Esophagus muscularis mucosa (tissue), 4 donors: ENCODE data around the gene RSAD1. TPM values are rescaled to one million over a fixed set of nuclear protein-coding genes. Genes with fewer than 3 reads are reported as not detected.

Source experiments
- DNase-seq: peaks from one replicate; pipeline ENCODE4 v3.0.0-alpha.2; 2017; ENCODE audit errors: extremely low spot score
- H3K27ac ChIP-seq, 4 donors: fragments of 200-600 bp; sonication (generic); replicated peaks in 1 of 4; 1 replicate in 3 of 4; 2 replicates in 1 of 4; pipeline ENCODE4 v1.5.1; 2016 to 2019; ENCODE audit warnings: mild to moderate bottlenecking in 1 of 4
- H3K27me3 ChIP-seq, 4 donors: fragments of 200-600 bp; sonication (generic); one replicate each; pipeline versions ENCODE4 v1.5.1 to v1.6.0; 2016 to 2019
- H3K36me3 ChIP-seq, 4 donors: fragments of 200-600 bp; sonication (generic); one replicate each; pipeline ENCODE4 v1.5.1; 2016 to 2019
- H3K4me1 ChIP-seq, 4 donors: fragments of 200-600 bp; sonication (generic); one replicate each; pipeline ENCODE4 v1.5.1; 2016 to 2019
- H3K4me3 ChIP-seq, 4 donors: fragments of 200-600 bp; sonication (generic); 1 replicate in 2 of 4; 2 replicates in 2 of 4; pipeline ENCODE4 v1.5.1; 2016 to 2019; ENCODE audit warnings: mild to moderate bottlenecking in 4 of 4, moderate library complexity in 1 of 4
- H3K9me3 ChIP-seq, 4 donors: fragments of 200-600 bp; sonication (generic); 1 replicate in 3 of 4; 2 replicates in 1 of 4; pipeline ENCODE4 v1.5.1; 2016 to 2019
- EP300 ChIP-seq: sonication (generic); formaldehyde crosslinking; IDR thresholded peaks from one replicate; pipeline ENCODE4 v1.6.1; 2017; ENCODE audit warnings: antibody characterized with exemption
- POLR2A ChIP-seq: fragments of 450-650 bp; IDR thresholded peaks from one replicate; pipeline ENCODE4 v1.6.1; 2017; ENCODE audit warnings: antibody characterized with exemption, moderate library complexity, mild to moderate bottlenecking, low read depth
- POLR2AphosphoS5 ChIP-seq, 2 donors: sonication (generic); formaldehyde crosslinking; IDR thresholded peaks; one replicate each; pipeline ENCODE4 v1.6.1; 2017; ENCODE audit warnings: antibody characterized with exemption in 2 of 2
- WGBS: methylation state at CpG from one replicate; pipeline ENCODE4 v1.1.5; 2018; 5-methylcytosine and 5-hydroxymethylcytosine counted together
- intact Hi-C: fragments of 100-400 bp; cut with DNase I; formaldehyde crosslinking; loops from one replicate; pipeline ENCODE4 v1.15.1; 2023
- total RNA-seq, 4 donors: library from RNA; depleted of rRNA; stranded (reverse); fragments of >200 nt; gene quantifications; one replicate each; pipeline versions ENCODE4 v1.1.0 to v1.2.1, GENCODE V29; 2016
- TF ChIP-seq, protein P1 (sequence below), 3 experiments: fragments of 200-600 bp in 2 of 3; fragments of 450-650 bp in 1 of 3; sonication (generic) in 2 of 3; IDR thresholded peaks; one replicate each; pipeline ENCODE4 v1.5.1; 2017 to 2019; ENCODE audit warnings: antibody characterized with exemption in 3 of 3, mild to moderate bottlenecking in 2 of 3, moderate library complexity in 1 of 3

Gene RSAD1
- total RNA-seq, 4 donors from 2014 or later = 12.9 to 24.6 (median 16.1) TPM

DNA sequence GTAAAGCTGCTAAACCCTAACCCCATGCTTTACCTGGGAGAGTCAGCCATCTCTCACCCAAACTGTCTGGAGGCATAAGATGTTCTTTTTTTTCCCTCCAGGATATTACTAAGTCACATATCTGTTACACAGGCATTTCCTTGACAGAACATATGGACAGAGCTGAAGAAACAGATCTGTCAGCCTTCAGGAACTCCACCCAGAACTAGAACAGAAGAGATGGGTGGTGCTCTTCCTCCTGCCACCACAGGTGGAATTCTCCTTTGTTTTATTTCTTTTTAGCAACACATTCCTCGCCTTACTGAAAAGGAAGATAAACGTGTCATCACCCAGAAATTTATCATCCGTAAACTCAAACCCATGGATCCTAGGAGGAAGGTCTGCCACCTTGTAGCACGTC lies 38.4 kb downstream of the RSAD1 start:
- intact Hi-C loops = no loop called here
- DNase-seq = no peak
- peaks cover 11 to 18% (median 12%) of the 10 kb centered on the region in 4 donors for H3K4me1 ChIP-seq
- H3K27ac ChIP-seq = no peak overlapping the region
- no peaks in the 10 kb centered on the region for H3K9me3 ChIP-seq
- TF ChIP-seq EP300 = no peak
- WGBS = 88% methylated on average over 4 of the region's 4 CpGs
- H3K4me3 ChIP-seq = no peak overlapping the region
- H3K36me3 ChIP-seq = no peaks in the 10 kb centered on the region
- no peaks in the 10 kb centered on the region for H3K27me3 ChIP-seq

DNA sequence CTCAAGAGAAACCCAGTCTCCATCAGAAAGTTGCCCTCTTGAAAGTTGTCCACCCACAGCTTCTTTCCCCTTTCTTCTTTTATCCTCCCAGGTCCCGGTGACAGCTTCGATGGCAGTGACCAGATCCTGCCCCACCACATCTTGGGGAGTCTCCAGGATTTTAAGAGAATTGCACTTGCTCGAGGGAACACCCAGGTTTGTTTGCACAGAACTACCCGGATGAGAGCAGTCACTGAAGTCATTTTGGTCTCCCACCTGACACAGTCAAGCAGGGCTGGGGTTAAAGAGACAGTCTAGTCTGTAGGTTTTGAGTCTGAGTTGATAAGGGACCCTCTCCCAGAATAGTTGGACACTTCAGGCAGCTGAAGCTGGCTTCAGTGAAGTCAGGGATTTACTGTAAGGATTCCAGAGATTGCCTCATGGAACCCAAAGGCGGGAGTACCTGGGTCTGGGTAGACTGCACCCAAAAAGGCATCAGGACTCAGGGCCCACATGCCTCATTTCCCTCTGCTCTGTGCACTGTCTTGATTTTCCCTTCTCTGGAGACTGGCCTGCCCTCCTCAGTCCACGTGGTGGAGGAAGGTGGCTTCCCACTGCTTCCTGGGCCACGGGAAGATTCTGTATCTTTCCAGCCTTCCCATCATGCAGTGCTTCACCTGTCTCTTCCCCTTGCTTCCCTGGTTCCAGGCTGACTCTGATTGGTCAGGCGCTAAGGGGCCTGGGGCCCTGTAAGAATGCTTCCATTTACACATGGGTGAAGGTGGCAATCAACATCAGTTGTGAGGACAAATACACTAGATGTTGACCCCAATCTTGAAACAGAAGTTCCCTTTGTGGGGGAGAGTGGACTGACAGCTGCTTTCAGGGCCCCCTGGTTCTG lies 39.1 kb downstream of the RSAD1 start:
- peaks cover 11 to 18% (median 12%) of the 10 kb centered on the region in 4 donors for H3K4me1 ChIP-seq
- no peak overlapping the region for H3K4me3 ChIP-seq
- H3K36me3 ChIP-seq = no peaks in the 10 kb centered on the region
- TF ChIP-seq POLR2A (no peak), EP300 (no peak), POLR2AphosphoS5 (IDR thresholded peaks at IDR 0.05) (no peak)
- TF ChIP-seq, protein P1, sequence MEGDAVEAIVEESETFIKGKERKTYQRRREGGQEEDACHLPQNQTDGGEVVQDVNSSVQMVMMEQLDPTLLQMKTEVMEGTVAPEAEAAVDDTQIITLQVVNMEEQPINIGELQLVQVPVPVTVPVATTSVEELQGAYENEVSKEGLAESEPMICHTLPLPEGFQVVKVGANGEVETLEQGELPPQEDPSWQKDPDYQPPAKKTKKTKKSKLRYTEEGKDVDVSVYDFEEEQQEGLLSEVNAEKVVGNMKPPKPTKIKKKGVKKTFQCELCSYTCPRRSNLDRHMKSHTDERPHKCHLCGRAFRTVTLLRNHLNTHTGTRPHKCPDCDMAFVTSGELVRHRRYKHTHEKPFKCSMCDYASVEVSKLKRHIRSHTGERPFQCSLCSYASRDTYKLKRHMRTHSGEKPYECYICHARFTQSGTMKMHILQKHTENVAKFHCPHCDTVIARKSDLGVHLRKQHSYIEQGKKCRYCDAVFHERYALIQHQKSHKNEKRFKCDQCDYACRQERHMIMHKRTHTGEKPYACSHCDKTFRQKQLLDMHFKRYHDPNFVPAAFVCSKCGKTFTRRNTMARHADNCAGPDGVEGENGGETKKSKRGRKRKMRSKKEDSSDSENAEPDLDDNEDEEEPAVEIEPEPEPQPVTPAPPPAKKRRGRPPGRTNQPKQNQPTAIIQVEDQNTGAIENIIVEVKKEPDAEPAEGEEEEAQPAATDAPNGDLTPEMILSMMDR (IDR thresholded peaks at IDR 0.05) = no peak
- intact Hi-C loops = no loop called here
- no peaks in the 10 kb centered on the region for H3K27me3 ChIP-seq
- H3K9me3 ChIP-seq = no peaks in the 10 kb centered on the region
- no peak for DNase-seq
- H3K27ac ChIP-seq = no peak overlapping the region
- WGBS = 80% methylated on average over 8 of the region's 8 CpGs

DNA sequence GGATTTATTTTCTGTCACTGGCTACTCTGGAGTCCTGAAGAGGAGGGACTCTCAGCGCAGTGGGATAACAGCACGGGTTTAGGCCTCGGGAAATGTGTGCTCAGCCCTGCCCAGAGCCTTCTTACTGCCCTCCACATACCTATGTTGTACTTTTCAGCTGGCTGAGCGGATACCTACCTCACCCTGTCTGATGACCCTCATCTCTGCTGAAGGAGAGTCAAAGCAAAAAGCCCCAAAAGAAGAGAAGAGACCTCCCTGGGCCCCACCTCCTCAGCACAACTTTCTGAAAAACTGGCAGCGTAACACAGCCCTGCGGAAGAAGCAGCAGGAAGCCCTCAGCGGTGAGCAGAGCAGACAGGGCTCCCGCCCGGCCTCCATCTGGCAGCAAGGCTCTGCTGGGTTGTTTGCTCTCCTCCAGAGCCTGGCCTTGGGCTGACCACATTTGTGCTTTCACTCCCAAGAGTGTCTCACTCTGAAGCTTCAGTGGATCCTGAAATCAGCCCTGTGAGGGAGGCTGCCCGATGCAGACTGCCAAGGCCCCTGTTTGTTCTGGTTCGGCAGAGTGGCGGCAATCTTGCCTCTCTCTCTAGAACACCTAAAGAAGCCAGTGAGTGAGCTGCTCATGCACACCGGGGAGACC lies 39.8 kb downstream of the RSAD1 start:
- no peak for TF ChIP-seq POLR2AphosphoS5 (IDR thresholded peaks at IDR 0.05)
- TF ChIP-seq, protein P1 (IDR thresholded peaks at IDR 0.05) = no peak
- TF ChIP-seq POLR2A = no peak
- no peak for TF ChIP-seq EP300
- no peak overlapping the region for H3K4me3 ChIP-seq
- H3K27me3 ChIP-seq = no peaks in the 10 kb centered on the region
- no peaks in the 10 kb centered on the region for H3K36me3 ChIP-seq
- peak overlapping the region in 1 of 4 donors; percentile 7 for H3K27ac ChIP-seq
- WGBS = 79% methylated on average over 12 of the region's 13 CpGs
- no peak for DNase-seq
- H3K9me3 ChIP-seq = no peaks in the 10 kb centered on the region
- peaks cover 11 to 18% (median 12%) of the 10 kb centered on the region in 4 donors for H3K4me1 ChIP-seq
- intact Hi-C loops = no loop called here

DNA sequence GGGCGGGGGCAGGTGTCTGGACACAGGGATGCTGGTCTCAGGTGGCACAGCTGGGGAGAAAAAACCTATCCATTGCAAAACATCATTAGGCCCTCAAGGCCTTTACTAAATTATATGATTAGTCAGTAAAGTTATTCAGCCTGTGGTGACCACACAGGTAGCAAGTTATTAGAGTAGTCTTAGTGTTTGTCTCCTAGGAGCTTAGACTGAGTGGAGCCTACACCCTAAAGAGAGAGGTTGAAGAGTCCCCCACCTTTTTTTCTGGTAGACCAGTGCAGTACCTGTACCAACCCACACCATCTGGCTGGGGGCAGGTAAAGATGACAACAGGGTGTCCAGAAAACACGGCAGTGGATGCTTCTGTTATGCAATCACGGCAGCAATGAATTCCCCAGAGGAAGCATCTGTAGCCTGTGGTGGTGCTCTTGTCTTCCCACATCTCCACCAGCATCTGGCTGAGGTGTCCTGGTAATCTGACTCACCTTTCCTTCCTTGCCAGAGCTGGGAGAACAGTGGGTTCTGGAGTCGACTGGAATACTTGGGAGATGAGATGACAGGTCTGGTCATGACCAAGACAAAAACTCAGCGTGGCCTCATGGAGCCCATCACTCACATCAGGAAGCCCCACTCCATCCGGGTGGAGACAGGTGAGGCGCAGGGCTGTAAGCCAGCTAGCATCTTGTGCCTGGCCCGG lies 40.6 kb downstream of the RSAD1 start:
- H3K27me3 ChIP-seq = no peaks in the 10 kb centered on the region
- TF ChIP-seq EP300 (no peak), POLR2AphosphoS5 (IDR thresholded peaks at IDR 0.05) (no peak), POLR2A (no peak)
- TF ChIP-seq, protein P1 (IDR thresholded peaks at IDR 0.05) = no peak
- peaks cover 9 to 18% (median 11%) of the 10 kb centered on the region in 4 donors for H3K4me1 ChIP-seq
- WGBS = 89% methylated on average over 8 of the region's 8 CpGs
- no peak overlapping the region for H3K4me3 ChIP-seq
- no peaks in the 10 kb centered on the region for H3K36me3 ChIP-seq
- no peak overlapping the region for H3K27ac ChIP-seq
- no peak for DNase-seq
- intact Hi-C loops = no loop called here
- no peaks in the 10 kb centered on the region for H3K9me3 ChIP-seq

DNA sequence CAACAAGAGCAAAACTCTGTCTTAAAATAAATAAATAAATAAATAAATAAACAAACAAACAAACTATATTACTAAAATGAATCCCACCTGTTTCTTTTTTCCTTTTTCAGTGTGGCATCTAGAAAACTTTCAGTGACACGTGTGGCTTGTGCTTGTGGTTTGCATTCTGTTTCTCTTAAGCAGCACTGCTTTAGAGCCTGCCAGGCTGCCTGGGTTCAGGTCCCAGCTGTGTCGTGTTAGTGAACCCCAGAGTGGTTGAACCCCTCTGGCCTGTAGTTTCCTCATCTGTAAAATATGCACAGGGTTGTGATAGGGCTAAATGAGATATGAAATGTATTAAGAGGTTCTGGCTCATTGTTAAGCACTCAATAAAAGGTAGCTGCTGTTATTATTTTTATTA lies 41.8 kb downstream of the RSAD1 start:
- H3K4me3 ChIP-seq = no peak overlapping the region
- no peaks in the 10 kb centered on the region for H3K9me3 ChIP-seq
- H3K27ac ChIP-seq = no peak overlapping the region
- DNase-seq = no peak
- WGBS = 95% methylated on average over 2 of the region's 2 CpGs
- H3K36me3 ChIP-seq = no peaks in the 10 kb centered on the region
- H3K27me3 ChIP-seq = no peaks in the 10 kb centered on the region
- H3K4me1 ChIP-seq = peaks cover 0 to 7% (median 2%) of the 10 kb centered on the region in 4 donors
- intact Hi-C loops = no loop called here
- TF ChIP-seq EP300 = no peak
- TF ChIP-seq POLR2AphosphoS5 (IDR thresholded peaks at IDR 0.05) = no peak
- no peak for TF ChIP-seq POLR2A
- TF ChIP-seq, protein P1 (IDR thresholded peaks at IDR 0.05) = no peak
